Fibroblast of peridontal ligament (primary cell): ENCODE data around the gene PPP1R14D.
A peak's percentile ranks its signal among the peaks of the same experiment; 100 is the strongest.

Source experiments
- DNase-seq: peaks from one replicate; pipeline ENCODE4 v3.0.0-alpha.2; 2010; ENCODE audit errors: extremely low read depth

The PPP1R14D gene

GRCh38 chr15:40819048-40819447 lies 9.5 kb downstream of the PPP1R14D start:
- no peak for DNase-seq

DNA sequence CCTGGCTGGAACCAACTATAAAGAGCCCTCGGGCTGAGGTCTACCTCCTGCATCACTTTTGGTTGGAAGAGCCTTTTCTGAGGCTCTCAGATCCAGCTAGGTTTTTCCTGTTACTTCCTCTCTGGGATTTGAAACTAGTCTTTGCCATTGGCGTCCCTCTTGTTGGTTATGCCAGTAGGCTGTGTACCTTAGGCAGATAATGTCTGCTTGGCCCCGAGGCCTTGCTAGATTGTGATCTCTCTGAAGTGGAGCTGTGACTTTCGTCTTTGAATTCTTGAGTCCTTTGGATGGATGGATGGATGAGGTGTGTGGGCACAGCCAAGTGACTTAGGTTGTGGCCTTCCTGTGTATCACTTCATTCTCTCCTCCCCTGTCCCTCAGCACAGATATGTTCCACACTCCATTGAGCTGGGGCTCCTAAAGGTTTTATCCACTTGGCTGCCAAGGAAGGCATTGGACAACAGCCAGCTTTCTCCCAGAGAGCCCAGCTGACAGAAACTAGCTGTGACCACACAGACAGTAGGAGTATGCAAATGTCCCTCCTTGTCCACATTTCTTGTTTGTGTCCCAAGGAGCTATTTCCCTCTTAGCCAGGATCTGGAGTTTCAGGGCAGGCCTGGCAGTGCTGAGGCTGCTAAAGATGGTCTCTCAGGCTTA lies 13.3 kb downstream of the PPP1R14D start:
- DNase-seq: no peak

- no peak for DNase-seq
Measured at GRCh38 chr15:40812721-40813425, 15.6 kb downstream of the PPP1R14D start.

GRCh38 chr15:40808861-40809450 lies 19.6 kb downstream of the PPP1R14D start:
- DNase-seq: no peak

DNA sequence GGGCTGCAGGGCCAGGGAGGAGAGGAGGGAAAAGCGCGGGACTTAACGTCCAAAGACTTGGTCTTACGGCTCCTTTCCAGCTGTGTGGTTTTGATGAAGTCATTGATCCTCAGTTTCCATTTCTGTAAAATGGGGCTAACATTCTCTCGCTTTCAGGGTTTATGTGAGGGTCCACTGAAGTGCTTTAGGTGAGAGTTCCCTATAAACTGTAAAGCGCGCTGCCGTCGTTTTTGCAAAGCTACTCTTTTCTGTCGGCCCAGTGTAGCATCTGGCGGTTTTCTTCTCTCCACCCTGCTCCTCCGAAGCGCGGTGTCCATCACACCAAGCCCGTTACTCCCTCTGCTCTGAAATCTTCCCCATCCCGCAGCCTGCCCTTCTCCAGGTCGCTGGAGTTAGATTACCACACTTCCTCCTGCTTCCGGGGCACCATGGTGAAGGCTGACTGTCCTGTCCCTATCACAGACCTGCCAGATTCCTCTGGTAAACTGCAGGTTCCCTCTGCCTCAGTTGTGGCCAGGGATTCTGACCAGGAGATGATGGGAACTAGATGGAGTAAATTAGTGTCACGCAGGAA lies 20.5 kb downstream of the PPP1R14D start:
- no peak for DNase-seq

- peak; percentile 98 for DNase-seq
Measured at GRCh38 chr15:40807028-40807887, 21.2 kb downstream of the PPP1R14D start, which contains the start of the genes DNAJC17 and ZFYVE19. Gene DNAJC17 (minus strand): TSS chr15:40807473. CDS start chr15:40807446, 27 bp downstream. Gene ZFYVE19 (plus strand): TSS chr15:40807089. CDS start chr15:40807590, 501 bp downstream.

- no peak for DNase-seq
Measured at GRCh38 chr15:40806672-40807027, 21.9 kb downstream of the PPP1R14D start.

DNA sequence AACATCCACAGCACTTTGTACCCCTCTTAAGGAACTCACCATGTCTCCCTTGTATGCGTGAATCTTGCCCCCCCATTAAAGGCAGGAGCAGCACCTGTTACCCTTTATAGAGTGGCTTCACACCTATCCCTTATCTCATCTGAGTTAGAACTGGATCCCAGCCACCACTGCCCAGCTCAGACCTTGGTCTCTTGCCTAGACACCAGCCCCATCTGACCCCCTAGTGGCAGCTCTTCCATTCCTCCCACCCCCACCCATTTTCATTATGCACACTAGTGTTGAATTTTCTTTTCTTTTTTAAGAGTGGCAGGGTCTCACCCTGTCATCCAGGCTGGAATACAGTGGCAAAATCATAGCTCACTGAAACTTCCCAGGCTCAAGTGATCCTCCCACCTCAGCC lies 24.8 kb downstream of the PPP1R14D start:
- no peak for DNase-seq

DNA sequence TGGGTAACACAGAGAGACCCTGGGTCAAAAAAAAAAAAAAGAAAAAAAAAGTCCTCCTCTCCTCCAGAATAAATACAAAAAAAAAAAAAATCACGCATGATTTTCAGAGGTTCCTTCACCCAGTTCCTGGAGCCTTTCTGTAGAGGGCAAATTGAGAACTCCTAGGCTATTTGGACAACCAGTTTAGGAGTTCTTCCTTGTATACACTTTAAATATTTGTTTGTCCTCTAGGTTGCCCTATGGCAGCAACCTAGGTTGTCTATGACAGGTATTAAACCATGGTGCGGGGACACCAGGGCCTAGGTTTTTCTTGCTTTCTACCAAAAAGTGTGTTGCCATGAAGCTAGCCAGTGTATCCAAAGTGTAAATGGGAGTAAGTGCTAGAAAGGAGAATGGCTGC lies 25.4 kb downstream of the PPP1R14D start:
- no peak for DNase-seq

- DNase-seq: no peak
Measured at GRCh38 chr15:40799523-40799922, 29.0 kb downstream of the PPP1R14D start.

GRCh38 chr15:40796512-40796911 lies 32.0 kb downstream of the PPP1R14D start:
- no peak for DNase-seq

- DNase-seq: no peak
Measured at GRCh38 chr15:40796041-40796440, 32.5 kb downstream of the PPP1R14D start.

DNA sequence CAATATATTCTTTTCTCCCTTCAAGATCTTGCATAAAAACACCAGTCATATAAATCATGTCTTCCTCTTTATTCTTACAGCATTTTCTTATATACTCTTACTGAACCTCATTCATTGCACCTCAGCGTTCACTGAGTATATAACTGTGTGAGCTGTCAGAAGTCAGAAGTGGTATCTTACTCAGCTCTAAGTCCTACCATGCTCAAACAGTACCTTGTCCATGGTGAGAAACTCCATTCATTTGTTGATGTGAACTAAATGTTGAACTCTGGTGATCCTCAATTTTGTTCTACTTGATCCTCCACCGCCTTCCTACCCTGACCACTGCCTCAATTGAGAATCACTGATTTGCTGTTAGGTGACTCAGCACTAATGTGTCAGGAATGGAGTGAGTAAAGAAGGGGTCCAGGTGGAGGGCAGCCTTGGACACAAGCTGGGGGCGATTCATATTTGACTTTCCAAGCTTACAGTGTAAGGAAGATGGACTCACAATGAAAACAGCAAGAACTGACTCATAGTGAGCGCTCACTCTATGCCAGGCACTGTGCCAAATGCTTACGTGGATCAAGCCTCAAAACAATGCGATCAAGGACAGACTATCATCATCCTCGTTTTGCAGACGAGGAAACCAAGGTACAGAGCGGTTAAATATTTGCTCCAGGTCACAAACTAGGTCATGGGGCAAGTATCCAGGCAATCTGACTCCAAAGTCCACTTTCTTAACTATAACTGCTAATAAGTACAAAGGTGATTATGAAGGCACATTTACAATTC lies 35.1 kb downstream of the PPP1R14D start:
- peak; percentile 92 for DNase-seq

GRCh38 chr15:40792394-40792793 lies 36.1 kb downstream of the PPP1R14D start:
- DNase-seq: no peak

- peak; percentile 24 for DNase-seq
Measured at GRCh38 chr15:40790718-40791117, 37.8 kb downstream of the PPP1R14D start.

DNA sequence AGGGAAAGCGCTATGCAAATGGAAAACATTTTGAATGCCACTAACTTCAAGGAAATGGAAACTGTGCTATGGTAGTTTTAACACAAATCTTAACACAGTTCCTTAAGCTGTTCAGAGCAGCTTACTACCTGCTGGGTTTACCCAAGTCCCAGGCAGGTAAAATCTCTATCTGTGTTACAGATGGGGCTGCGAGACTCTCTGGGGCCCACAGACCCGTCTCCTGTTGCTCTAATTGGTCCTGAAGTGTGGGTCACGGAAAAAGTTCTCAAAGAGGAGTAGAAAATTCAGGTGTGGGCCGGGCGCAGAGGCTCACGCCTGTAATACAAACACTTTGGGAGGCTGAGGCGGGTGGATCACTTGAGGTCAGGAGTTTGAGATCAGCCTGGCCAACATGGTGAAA lies 38.5 kb downstream of the PPP1R14D start:
- DNase-seq: no peak

GRCh38 chr15:40789119-40789518 lies 39.4 kb downstream of the PPP1R14D start:
- DNase-seq: no peak

DNA sequence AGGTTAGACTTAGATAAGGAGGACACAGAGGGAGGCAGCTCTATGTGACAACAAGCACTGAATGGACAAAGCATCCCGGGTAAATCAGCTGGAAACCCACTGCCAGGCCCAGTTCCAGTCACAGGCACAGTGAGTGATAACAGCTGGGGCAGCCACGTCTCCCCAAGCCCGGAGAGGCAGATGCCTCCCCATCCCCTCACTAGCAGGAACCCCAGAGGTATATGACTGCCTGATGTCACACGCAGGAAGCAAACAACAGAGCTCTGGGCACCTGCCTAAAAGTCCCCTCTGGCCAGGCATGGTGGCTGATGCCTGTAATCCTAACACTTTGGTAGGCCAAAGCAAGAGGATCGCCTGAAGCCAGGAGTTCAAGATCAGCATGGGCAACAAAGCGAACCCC lies 40.5 kb downstream of the PPP1R14D start:
- no peak for DNase-seq

DNA sequence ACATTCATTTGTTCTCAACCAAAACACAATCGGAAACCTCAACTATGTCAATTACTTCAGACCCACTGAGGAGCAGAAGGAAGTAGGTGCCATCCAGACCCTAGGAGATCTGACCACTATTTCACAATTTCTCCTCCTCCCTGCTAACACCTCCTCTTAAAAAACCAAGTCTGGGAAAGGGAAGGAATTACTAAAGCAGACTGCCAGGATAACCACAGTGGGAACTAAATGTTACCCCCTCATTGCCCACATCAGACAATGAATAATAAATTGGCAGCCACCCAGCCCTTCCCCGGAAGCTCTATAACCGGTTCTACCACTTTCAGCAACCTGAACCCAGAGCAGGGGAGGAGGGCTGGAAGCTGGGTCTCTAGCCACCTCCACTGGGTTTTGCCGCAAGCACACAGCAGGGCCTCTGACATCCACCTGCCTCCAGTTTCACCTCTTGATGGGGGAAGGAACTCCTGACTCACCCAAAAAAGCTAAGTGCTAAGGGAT lies 41.1 kb downstream of the PPP1R14D start:
- DNase-seq: peak; percentile 61

DNA sequence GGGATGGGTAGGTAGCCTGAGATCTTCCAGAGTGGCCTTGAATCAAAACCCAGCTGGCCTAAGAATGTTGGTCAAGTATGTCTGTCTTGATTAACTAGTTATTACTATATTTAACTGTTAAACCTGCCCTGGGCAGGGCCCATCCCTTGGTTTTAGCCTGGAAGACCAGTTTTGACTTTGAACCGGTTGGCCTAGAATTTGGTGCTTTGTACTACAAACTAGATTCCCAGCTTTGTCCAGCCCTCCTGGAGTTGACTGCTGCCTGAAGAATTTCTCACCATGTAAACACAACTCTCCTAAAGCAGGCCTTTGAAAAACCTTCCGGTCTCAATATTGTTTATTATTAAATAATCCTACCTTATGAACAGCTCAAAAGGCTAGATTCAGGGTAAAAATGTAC lies 42.7 kb downstream of the PPP1R14D start:
- DNase-seq: no peak

DNA sequence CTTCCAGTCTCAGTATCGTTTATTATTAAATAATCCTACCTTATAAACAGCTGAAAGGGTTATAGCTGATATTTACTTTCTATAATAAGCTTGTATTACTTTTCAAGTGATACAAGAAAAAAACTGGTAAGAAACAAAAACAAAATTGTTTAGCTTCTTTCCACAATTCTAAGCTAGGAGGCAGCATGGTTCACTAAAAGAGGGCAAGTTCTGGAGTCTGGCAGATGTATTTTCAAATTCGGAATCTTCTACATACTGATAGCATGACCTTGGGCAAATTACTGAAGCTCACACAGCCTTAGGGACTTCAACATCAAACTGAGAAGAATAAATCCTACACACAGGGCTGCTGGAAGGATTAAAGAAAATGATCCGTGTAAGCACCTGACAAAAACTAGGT lies 43.3 kb downstream of the PPP1R14D start:
- DNase-seq: peak; percentile 9
